GM12892 (cell line): ENCODE measurements around the gene ACOX2.

Experiments
- POLR2A ChIP-seq: IDR thresholded peaks from 2 replicates; pipeline ENCODE4 v1.6.1; 2011; ENCODE audit warnings: low read depth, low read length, control low read depth
- POLR2AphosphoS5 ChIP-seq: IDR thresholded peaks from 2 replicates; pipeline ENCODE4 v1.6.1; 2011; ENCODE audit warnings: low read depth, low read length, control low read depth
- TAF1 ChIP-seq: IDR thresholded peaks from 2 replicates; pipeline ENCODE4 v1.6.1; 2011; ENCODE audit warnings: low read depth, mild to moderate bottlenecking, control low read depth, low read length, borderline replicate concordance

- no peak for TF ChIP-seq POLR2A
- no peak for TF ChIP-seq POLR2AphosphoS5
- TF ChIP-seq TAF1 = no peak
Observed at GRCh38 chr3:58572013-58572633, 35.1 kb upstream of the ACOX2 start.
